IgD-negative memory B cell (primary cell): ENCODE results near the gene DUSP18. TPM values are rescaled to one million over a fixed set of nuclear protein-coding genes. Genes with fewer than 3 reads are reported as not detected.
"Not testable (repeated sequence)": the region's sequence is repeated elsewhere in the genome, so short reads cannot be mapped to it uniquely, and the experiment has no call there.

ENCODE experiments used
- H3K27ac Mint-ChIP-seq, 3 donors: one replicate each; pipeline ENCODE4 v1.8.0; 2020 to 2022; ENCODE audit warnings: mild to moderate bottlenecking in 3 of 3, mixed read lengths in 3 of 3, moderate library complexity in 1 of 3
- H3K27me3 Mint-ChIP-seq: one replicate; pipeline ENCODE4 v1.8.0; 2021; ENCODE audit warnings: mixed read lengths
- H3K36me3 Mint-ChIP-seq: one replicate; pipeline ENCODE4 v1.8.0; 2020; ENCODE audit warnings: mild to moderate bottlenecking, mixed read lengths
- H3K4me1 Mint-ChIP-seq, 3 donors: one replicate each; pipeline ENCODE4 v1.8.0; 2020 to 2022; ENCODE audit warnings: mixed read lengths in 3 of 3, mild to moderate bottlenecking in 1 of 3
- H3K4me3 Mint-ChIP-seq, 4 donors: one replicate each; pipeline ENCODE4 v1.8.0; 2020 to 2022; ENCODE audit warnings: mild to moderate bottlenecking in 4 of 4, mixed read lengths in 4 of 4, moderate library complexity in 3 of 4
- H3K9me3 Mint-ChIP-seq, 3 donors: one replicate each; pipeline ENCODE4 v1.8.0; 2020 to 2021; ENCODE audit warnings: mixed read lengths in 3 of 3, mild to moderate bottlenecking in 1 of 3
- polyA plus RNA-seq: library from polyadenylated mRNA; unstranded; fragments of 300-500 nt; fragmentation: Illumina TruSeq; gene quantifications from one replicate; pipeline ENCODE4 v1.2.3, GENCODE V29; 2021

Gene DUSP18
- 11.4 TPM for polyA plus RNA-seq

DNA sequence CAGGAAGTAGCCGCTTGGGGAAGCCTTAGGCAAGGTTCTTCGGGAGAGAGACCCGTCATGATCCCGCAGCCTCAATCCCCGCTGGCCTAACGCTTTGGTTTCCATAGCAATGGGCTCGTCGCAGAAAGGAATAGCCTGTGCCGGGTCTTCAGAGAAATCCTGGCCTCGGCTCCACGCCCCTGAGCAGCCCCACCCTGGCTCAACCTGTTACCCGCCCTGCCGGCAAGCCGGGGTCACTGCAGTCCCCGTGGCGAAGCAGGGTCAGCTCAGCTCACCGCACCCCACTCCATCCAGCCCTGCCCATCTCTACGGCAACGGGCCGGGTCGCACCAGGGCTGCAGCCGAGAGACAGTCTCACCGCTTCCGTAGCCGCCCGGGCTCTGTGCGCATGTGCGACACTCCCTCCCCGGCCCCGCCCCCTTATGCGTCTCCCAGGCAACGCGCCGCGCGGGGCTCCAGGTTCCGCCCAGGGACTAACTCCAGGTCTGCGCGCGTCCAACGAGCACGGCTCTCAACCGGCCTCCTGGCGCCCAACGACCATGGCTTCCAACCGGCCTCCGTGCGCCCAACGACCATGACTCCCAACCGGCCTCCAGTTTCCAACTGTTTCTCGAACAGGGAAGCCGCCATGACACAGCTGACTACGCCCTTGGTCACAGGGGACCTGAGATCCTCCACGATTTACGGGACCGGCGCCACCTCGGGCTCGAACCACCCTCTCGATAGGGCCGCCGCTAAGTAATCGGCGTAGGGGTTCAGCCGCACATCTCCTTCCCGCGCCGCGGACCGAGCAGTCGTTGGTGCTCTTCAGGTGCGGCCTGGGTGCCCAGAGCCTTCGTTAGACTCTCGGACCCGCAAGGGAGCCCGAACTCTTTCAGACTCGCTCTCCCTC, at the start of gene DUSP18:
Gene DUSP18, minus strand, starts transcription at position 382 of the 892 bp plus-strand sequence. CDS start 3,872 bp downstream, outside the sequence.
- H3K27ac Mint-ChIP-seq: peak within 1 kb of the TSS; percentile 56 to 93 (median 71)
- peak within 1 kb of the TSS; percentile 94 to 97 (median 96) for H3K4me3 Mint-ChIP-seq
- peaks cover 1% of the 10 kb centered on the region for H3K36me3 Mint-ChIP-seq
- H3K9me3 Mint-ChIP-seq: no peaks in the 10 kb centered on the region
- H3K4me1 Mint-ChIP-seq: peaks cover 10 to 18% (median 11%) of the 10 kb centered on the region in 3 donors
- no peaks in the 10 kb centered on the region for H3K27me3 Mint-ChIP-seq

GRCh38 chr22:30714062-30714461, 46.4 kb upstream of the DUSP18 start:
- Mint-ChIP-seq H3K27me3 (no peaks in the 10 kb centered on the region), H3K36me3 (peaks cover 3% of the 10 kb centered on the region)

DNA sequence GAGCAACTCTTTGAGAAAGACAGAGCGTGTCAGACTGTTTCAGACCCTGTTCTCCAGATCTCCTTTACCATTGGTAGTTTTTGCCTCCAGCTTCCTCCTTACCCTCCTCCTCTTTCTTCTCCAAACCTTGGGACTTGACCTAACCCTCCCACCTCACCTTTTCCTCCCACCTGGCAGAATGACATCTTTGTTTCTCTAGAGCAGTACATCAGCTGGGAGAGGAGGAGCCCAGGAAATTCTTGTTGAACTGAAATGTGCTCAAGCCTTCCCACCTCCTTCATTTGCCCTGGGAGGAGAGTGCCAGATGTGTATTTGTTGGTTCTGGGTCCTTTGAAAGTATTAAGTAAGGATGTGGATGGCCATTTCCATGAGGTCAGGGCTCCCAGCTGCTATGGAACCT, 44.4 kb upstream of the DUSP18 start:
- H3K4me3 Mint-ChIP-seq: no peak overlapping the region
- H3K36me3 Mint-ChIP-seq: peaks cover 3% of the 10 kb centered on the region
- H3K4me1 Mint-ChIP-seq: peaks cover 0 to 2% (median 0%) of the 10 kb centered on the region in 3 donors
- peaks cover 0 to 3% (median 0%) of the 10 kb centered on the region in 3 donors for H3K9me3 Mint-ChIP-seq
- H3K27ac Mint-ChIP-seq: no peak overlapping the region
- no peaks in the 10 kb centered on the region for H3K27me3 Mint-ChIP-seq

More at GRCh38 chr22:30714062-30714461, 46.4 kb upstream of the DUSP18 start:
- peaks cover 0 to 2% (median 0%) of the 10 kb centered on the region in 3 donors for H3K4me1 Mint-ChIP-seq
- H3K9me3 Mint-ChIP-seq: peaks cover 0 to 3% (median 0%) of the 10 kb centered on the region in 3 donors
- no peak overlapping the region for H3K27ac Mint-ChIP-seq
- H3K4me3 Mint-ChIP-seq: no peak overlapping the region

DNA sequence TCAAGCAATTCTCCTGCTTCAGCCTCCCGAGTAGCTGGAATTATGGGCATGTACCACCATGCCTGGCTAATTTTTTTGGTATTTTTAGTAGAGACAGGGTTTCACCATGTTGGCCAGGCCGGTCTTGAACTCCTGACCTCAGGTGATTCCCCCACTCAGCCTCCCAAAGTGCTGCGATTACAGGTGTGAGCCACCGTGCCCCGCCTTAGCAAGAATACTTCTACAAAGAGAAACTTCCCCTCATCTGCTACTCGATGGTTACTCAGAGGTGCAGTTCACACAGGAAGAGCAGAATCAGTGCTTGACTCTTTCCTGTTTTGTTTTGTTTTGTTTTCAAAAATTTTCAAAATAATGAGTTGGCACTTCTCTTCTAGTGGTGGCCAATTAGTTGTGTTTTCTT, 42.3 kb upstream of the DUSP18 start:
- Mint-ChIP-seq H3K4me1 (peaks cover 5 to 14% (median 11%) of the 10 kb centered on the region in 3 donors), H3K4me3 (peak overlapping the region in 1 of 4 donors; percentile 20), H3K27ac (peak overlapping the region in 1 of 3 donors; percentile 27)
- not testable (repeated sequence) for H3K27me3 Mint-ChIP-seq, H3K36me3 Mint-ChIP-seq, H3K9me3 Mint-ChIP-seq

DNA sequence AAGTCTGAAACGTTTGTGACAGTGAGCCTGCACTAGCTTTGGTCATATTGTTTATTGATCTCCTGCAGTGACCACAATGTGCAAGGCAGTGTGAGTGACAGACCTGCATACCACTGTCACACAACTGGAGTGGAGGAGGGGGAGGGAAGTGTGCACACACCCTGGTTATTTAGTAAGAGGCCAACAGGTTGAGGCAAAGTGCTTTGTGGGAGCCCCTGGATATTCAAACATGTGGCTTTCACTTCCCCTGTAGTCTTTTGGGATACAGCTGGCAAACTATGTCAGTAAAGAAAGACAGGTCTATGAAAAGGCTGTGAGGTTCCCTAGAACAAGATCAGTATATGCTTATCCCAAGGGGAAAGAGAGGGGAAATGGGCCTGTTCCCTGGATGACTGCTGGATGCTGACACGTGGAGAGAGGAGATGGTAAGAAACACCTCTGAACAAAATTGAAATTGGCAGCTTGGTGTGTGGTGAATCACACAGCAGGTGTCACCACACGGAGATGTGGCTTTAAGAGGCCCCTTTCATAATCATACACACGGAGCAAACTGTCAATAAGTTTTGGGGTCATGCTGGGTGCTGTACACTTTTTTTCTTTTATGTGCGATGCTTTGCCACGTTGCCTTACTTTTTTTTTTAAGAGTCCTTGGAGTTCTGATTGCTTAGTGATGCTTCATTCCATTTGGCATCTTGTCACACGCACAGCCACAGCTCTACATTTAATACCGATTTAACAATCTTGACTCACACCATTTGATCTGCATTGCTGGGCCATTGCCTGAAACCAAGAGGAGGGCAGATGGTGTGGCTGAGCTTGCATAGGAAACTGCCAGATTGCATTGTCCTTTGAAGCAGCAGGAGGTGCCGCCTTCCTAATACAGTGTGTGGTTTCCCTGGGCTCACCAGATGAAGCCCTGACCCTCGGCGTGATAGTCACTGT, 38.3 kb upstream of the DUSP18 start:
- Mint-ChIP-seq H3K36me3 (no peaks in the 10 kb centered on the region), H3K4me1 (peaks cover 5 to 14% (median 9%) of the 10 kb centered on the region in 3 donors), H3K27ac (peak overlapping the region in 1 of 3 donors; percentile 34), H3K9me3 (peaks cover 0 to 3% (median 0%) of the 10 kb centered on the region in 3 donors), H3K4me3 (peak overlapping the region in 2 of 4 donors; percentile 9 to 71), H3K27me3 (peaks cover 2% of the 10 kb centered on the region)

DNA sequence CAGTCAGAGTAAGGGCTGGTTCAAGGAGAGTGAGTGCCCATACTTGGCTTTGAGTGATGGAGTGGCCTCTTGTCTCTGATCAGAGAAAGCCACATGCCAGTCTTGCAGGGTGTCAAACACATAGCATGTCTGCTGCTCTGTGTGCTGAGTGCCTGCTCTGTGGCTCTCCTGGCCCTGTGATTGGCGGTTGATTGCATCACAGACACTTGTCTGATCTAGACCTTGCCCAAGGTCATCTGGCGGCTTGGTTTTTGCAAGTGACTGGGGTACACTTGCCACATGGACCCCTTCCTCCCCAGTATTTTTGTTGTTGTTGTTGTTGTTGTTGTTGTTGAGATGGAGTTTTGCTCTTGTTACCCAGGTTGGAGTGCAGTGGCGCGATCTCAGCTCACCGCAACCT, 37.3 kb upstream of the DUSP18 start:
- H3K36me3 Mint-ChIP-seq: no peaks in the 10 kb centered on the region
- no peak overlapping the region for H3K4me3 Mint-ChIP-seq
- H3K27me3 Mint-ChIP-seq: peaks cover 2% of the 10 kb centered on the region
- H3K4me1 Mint-ChIP-seq: peaks cover 5 to 14% (median 9%) of the 10 kb centered on the region in 3 donors
- H3K9me3 Mint-ChIP-seq: peaks cover 0 to 3% (median 0%) of the 10 kb centered on the region in 3 donors
- H3K27ac Mint-ChIP-seq: no peak overlapping the region

DNA sequence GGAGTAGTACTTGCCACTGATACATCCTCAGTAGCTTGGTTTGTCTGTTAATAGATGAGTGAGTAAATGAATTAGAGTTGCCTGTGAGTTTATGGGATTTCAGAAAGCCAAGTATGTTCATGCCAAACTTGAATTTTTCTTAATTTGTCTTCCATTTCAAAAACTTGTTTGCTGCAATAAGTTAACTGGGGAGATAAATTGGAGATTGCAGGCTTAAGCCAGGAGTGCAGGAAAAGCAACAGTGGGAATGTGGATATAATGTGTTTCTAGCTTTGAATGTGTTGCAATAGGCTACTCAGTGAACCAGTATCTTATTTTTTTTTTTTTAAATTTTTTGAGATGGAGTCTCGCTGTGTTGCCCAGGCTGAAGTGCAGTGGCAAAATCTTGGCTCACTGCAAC, 35.2 kb upstream of the DUSP18 start:
- Mint-ChIP-seq H3K27me3 (peaks cover 2% of the 10 kb centered on the region), H3K4me3 (no peak overlapping the region), H3K36me3 (no peaks in the 10 kb centered on the region), H3K4me1 (peaks cover 5 to 14% (median 9%) of the 10 kb centered on the region in 3 donors), H3K27ac (no peak overlapping the region), H3K9me3 (no peaks in the 10 kb centered on the region)

- peaks cover 3% of the 10 kb centered on the region for H3K27me3 Mint-ChIP-seq
- peaks cover 5 to 14% (median 9%) of the 10 kb centered on the region in 3 donors for H3K4me1 Mint-ChIP-seq
- no peak overlapping the region for H3K27ac Mint-ChIP-seq
- no peak overlapping the region for H3K4me3 Mint-ChIP-seq
- no peaks in the 10 kb centered on the region for H3K36me3 Mint-ChIP-seq
- H3K9me3 Mint-ChIP-seq: no peaks in the 10 kb centered on the region
Observed at GRCh38 chr22:30701872-30702271, 34.2 kb upstream of the DUSP18 start.

DNA sequence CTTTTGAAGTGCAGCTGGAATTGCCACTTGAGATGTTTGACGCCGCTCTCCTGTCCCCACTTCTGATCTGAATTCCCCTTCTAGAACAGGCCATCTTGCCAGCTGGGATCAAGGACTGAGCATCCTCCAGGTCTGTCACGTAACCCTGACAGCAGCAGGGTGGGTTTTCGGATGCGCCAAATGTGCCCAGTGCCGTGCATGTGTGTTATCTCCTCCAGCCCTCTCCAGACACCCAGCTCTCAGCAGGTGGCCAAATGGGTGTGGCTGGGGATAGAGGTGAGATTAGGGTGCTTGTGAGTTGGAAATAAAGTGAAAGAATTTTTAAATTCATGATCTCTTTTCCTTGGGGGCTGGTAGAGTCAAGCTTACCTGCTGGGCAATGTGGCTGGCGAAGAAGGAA, 30.3 kb upstream of the DUSP18 start:
- Mint-ChIP-seq H3K4me3 (peak overlapping the region in 1 of 4 donors; percentile 72), H3K9me3 (no peaks in the 10 kb centered on the region), H3K4me1 (peaks cover 4 to 5% (median 5%) of the 10 kb centered on the region in 3 donors), H3K27ac (no peak overlapping the region), H3K36me3 (no peaks in the 10 kb centered on the region), H3K27me3 (peaks cover 3% of the 10 kb centered on the region)

DNA sequence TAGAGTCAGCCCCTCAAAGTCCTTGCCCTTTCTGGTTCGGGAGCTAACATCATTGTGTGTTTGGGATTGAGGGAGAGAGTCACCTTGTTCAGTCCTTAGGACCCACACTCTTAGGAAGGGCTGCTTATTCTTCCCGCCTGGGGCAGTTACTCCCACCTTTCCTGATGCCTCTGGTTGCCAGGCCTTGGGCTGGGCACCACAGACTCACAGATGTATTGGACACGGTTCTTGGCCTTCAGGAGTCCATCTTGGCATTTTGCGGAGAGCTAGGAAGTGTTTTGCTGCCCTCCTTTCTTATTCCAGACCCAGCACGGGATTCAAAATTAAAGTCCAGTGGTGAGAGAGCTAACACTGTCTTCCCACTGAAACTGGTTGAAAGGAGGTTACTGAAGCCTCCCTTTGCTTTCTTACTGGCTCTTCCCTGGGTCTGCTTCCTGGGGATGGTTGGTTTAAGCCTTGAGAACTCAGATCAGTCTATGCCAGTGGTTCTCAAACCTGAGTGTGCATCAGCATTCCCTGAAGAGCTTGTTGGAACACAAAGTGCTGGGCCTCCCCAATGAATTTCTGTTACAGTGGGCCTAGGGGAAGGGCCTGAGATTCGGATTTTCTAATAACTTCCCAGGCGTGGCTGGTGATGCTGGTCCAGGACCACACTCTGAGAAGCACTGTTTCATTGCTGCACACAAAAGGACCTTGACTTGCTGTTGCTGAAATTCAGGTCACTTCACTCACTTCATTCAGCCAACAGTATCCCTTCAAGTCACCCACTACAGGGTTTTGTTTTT, 28.4 kb upstream of the DUSP18 start:
- peak overlapping the region in 1 of 3 donors; percentile 40 for H3K27ac Mint-ChIP-seq
- no peaks in the 10 kb centered on the region for H3K36me3 Mint-ChIP-seq
- H3K9me3 Mint-ChIP-seq: no peaks in the 10 kb centered on the region
- peaks cover 4 to 5% (median 5%) of the 10 kb centered on the region in 3 donors for H3K4me1 Mint-ChIP-seq
- peak overlapping the region in 3 of 4 donors; percentile 63 to 91 (median 88) for H3K4me3 Mint-ChIP-seq
- H3K27me3 Mint-ChIP-seq: peaks cover 1% of the 10 kb centered on the region

GRCh38 chr22:30695351-30695851, 27.7 kb upstream of the DUSP18 start:
- H3K27me3 Mint-ChIP-seq: peaks cover 1% of the 10 kb centered on the region
- peak overlapping the region in 2 of 3 donors; percentile 40 to 59 for H3K27ac Mint-ChIP-seq
- peaks cover 4 to 5% (median 5%) of the 10 kb centered on the region in 3 donors for H3K4me1 Mint-ChIP-seq

GRCh38 chr22:30694640-30695350, 27.1 kb upstream of the DUSP18 start, which contains the start of gene OSBP2:
Gene OSBP2 (plus strand): TSS chr22:30694874. CDS start chr22:30694910, 36 bp downstream.
- peak within 1 kb of the TSS; percentile 88 to 98 (median 91) for H3K4me3 Mint-ChIP-seq
- H3K9me3 Mint-ChIP-seq: no peaks in the 10 kb centered on the region
- H3K27ac Mint-ChIP-seq: peak within 1 kb of the TSS; percentile 31 to 89 (median 40)
- peaks cover 1% of the 10 kb centered on the region for H3K27me3 Mint-ChIP-seq
- peaks cover 4 to 5% (median 5%) of the 10 kb centered on the region in 3 donors for H3K4me1 Mint-ChIP-seq
- no peaks in the 10 kb centered on the region for H3K36me3 Mint-ChIP-seq

More at GRCh38 chr22:30695351-30695851, 27.7 kb upstream of the DUSP18 start:
- peak overlapping the region; percentile 72 to 91 (median 81) for H3K4me3 Mint-ChIP-seq
- no peaks in the 10 kb centered on the region for H3K9me3 Mint-ChIP-seq
- H3K36me3 Mint-ChIP-seq: no peaks in the 10 kb centered on the region

DNA sequence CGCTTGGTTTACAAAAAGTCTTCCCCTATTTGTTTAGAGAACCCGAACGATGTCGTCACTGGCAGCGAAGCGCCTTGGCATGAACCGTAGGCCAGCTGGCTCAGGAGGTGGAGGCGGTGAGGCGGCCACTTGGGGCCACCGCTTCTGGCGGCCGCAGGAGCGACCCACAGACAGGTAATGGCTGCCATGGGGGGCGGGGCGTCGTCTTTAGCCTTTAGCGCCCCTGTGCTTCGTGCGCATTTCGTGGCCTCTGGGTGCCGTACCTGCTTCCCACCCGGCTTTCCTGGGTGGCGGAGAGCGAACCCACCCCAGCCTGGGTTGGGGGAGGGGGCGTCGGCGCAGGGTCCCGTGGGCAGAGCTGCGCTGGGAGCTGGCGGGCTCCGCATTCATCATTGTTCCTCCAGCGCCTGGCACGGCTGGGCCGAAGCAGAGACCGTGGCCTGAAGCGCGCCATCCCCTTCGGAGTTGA, 26.5 kb upstream of the DUSP18 start:
- H3K27ac Mint-ChIP-seq: peak overlapping the region in 1 of 3 donors; percentile 89
- H3K9me3 Mint-ChIP-seq: no peaks in the 10 kb centered on the region
- no peaks in the 10 kb centered on the region for H3K36me3 Mint-ChIP-seq
- H3K4me3 Mint-ChIP-seq: peak overlapping the region; percentile 88 to 98 (median 91)
- peaks cover 1% of the 10 kb centered on the region for H3K27me3 Mint-ChIP-seq
- peaks cover 5 to 7% (median 5%) of the 10 kb centered on the region in 3 donors for H3K4me1 Mint-ChIP-seq
